ENCODE data around the gene HAPLN1. TPM values are rescaled to one million over a fixed set of nuclear protein-coding genes. Genes with fewer than 3 reads are reported as not detected.

Gene HAPLN1
- total RNA-seq, 2 donors from 2014 or later = 2.0 to 14.1 TPM

GRCh38 chr5:83709973-83710372 lies 10.7 kb downstream of the HAPLN1 start:
- no peak overlapping the region for H3K27ac ChIP-seq
- no peak for DNase-seq (ENCODE audit: low spot score)
- no peaks in the 10 kb centered on the region for H3K9me3 ChIP-seq
- no peak overlapping the region for H3K4me3 ChIP-seq
- no peaks in the 10 kb centered on the region for H3K27me3 ChIP-seq (replicated peaks; ENCODE audit: insufficient read depth)
- TF ChIP-seq CTCF (IDR thresholded peaks at IDR 0.05) = no peak
- H3K4me1 ChIP-seq (ENCODE audit: control insufficient read depth in 1 of 2, low read depth in 2 of 2) = peaks cover 0 to 4% of the 10 kb centered on the region in 2 donors
- no peak for ATAC-seq (ENCODE audit: insufficient number of reproducible peaks, low FRiP score, low read depth)
- H3K36me3 ChIP-seq = no peaks in the 10 kb centered on the region

GRCh38 chr5:83708170-83708569 lies 12.5 kb downstream of the HAPLN1 start:
- ATAC-seq (ENCODE audit: insufficient number of reproducible peaks, low FRiP score, low read depth) (no peak), DNase-seq (ENCODE audit: low spot score) (no peak)
- Histone ChIP-seq H3K9me3 (no peaks in the 10 kb centered on the region), H3K27me3 (replicated peaks; ENCODE audit: insufficient read depth) (no peaks in the 10 kb centered on the region), H3K4me3 (no peak overlapping the region), H3K36me3 (no peaks in the 10 kb centered on the region), H3K27ac (no peak overlapping the region), H3K4me1 (ENCODE audit: control insufficient read depth in 1 of 2, low read depth in 2 of 2) (no peaks in the 10 kb centered on the region)
- no peak for TF ChIP-seq CTCF (IDR thresholded peaks at IDR 0.05)

GRCh38 chr5:83703059-83703458 lies 17.6 kb downstream of the HAPLN1 start:
- no peak overlapping the region for H3K27ac ChIP-seq
- no peak overlapping the region for H3K4me3 ChIP-seq
- no peak for ATAC-seq (ENCODE audit: insufficient number of reproducible peaks, low FRiP score, low read depth)
- no peak for DNase-seq (ENCODE audit: low spot score)
- no peaks in the 10 kb centered on the region for H3K9me3 ChIP-seq
- no peak for TF ChIP-seq CTCF (IDR thresholded peaks at IDR 0.05)
- H3K27me3 ChIP-seq (replicated peaks; ENCODE audit: insufficient read depth) = no peaks in the 10 kb centered on the region
- H3K4me1 ChIP-seq (ENCODE audit: control insufficient read depth in 1 of 2, low read depth in 2 of 2) = no peaks in the 10 kb centered on the region
- H3K36me3 ChIP-seq = no peaks in the 10 kb centered on the region

GRCh38 chr5:83701886-83702285 lies 18.8 kb downstream of the HAPLN1 start:
- Histone ChIP-seq H3K4me3 (no peak overlapping the region), H3K9me3 (no peaks in the 10 kb centered on the region), H3K4me1 (ENCODE audit: control insufficient read depth in 1 of 2, low read depth in 2 of 2) (no peaks in the 10 kb centered on the region), H3K27ac (no peak overlapping the region), H3K36me3 (no peaks in the 10 kb centered on the region), H3K27me3 (replicated peaks; ENCODE audit: insufficient read depth) (no peaks in the 10 kb centered on the region)
- DNase-seq (ENCODE audit: low spot score) (no peak), ATAC-seq (ENCODE audit: insufficient number of reproducible peaks, low FRiP score, low read depth) (no peak)
- no peak for TF ChIP-seq CTCF (IDR thresholded peaks at IDR 0.05)

GRCh38 chr5:83689881-83690280 lies 30.8 kb downstream of the HAPLN1 start:
- ATAC-seq (ENCODE audit: insufficient number of reproducible peaks, low FRiP score, low read depth) = no peak
- no peaks in the 10 kb centered on the region for H3K27me3 ChIP-seq (replicated peaks; ENCODE audit: insufficient read depth)
- H3K4me1 ChIP-seq (ENCODE audit: control insufficient read depth in 1 of 2, low read depth in 2 of 2) = no peaks in the 10 kb centered on the region
- no peak overlapping the region for H3K4me3 ChIP-seq
- H3K27ac ChIP-seq = no peak overlapping the region
- no peaks in the 10 kb centered on the region for H3K9me3 ChIP-seq
- no peak for DNase-seq (ENCODE audit: low spot score)
- no peak for TF ChIP-seq CTCF (IDR thresholded peaks at IDR 0.05)
- H3K36me3 ChIP-seq = no peaks in the 10 kb centered on the region
